GM23338 (cell line): Measurements from ENCODE around the gene CACNG6.

ENCODE experiments used
- CREB1 ChIP-seq: fragments of 250-450 bp; sonication (Bioruptor Pico); IDR thresholded peaks from 2 replicates; pipeline ENCODE4 v1.5.0; 2020; ENCODE audit warnings: low read depth, mild to moderate bottlenecking, moderate library complexity
- CTCF ChIP-seq, 2 experiments: fragments of 200-600 bp in 1 of 2; sonication (generic) in 1 of 2; conservative IDR thresholded peaks; 2 replicates each; pipeline versions ENCODE4 v1.5.1 to v1.6.1; 2016 to 2017; ENCODE audit warnings: antibody characterized with exemption in 2 of 2, low read depth in 2 of 2, mild to moderate bottlenecking in 2 of 2, moderate library complexity in 1 of 2
- ETS1 ChIP-seq: IDR thresholded peaks from 2 replicates; pipeline ENCODE4 v1.6.1; 2016; ENCODE audit warnings: antibody characterized with exemption
- EZH2 ChIP-seq: fragments of 200-600 bp; sonication (generic); IDR thresholded peaks from one replicate; pipeline ENCODE4 v1.8.0; 2017; ENCODE audit warnings: antibody characterized with exemption, mild to moderate bottlenecking, low read depth; ENCODE audit not compliant: unreplicated experiment
- EZH2phosphoT487 ChIP-seq: fragments of 200-600 bp; sonication (generic); IDR thresholded peaks from one replicate; pipeline ENCODE4 v1.8.1; 2018; ENCODE audit warnings: antibody characterized with exemption; ENCODE audit not compliant: unreplicated experiment
- JUNB ChIP-seq: IDR thresholded peaks from one replicate; pipeline ENCODE4 v1.6.1; 2016; ENCODE audit warnings: antibody characterized with exemption; ENCODE audit not compliant: unreplicated experiment
- POLR2AphosphoS5 ChIP-seq: IDR thresholded peaks from 2 replicates; pipeline ENCODE4 v1.6.1; 2016; ENCODE audit warnings: antibody characterized with exemption, low read depth
- REST ChIP-seq: IDR thresholded peaks from one replicate; pipeline ENCODE4 v1.6.1; 2018; ENCODE audit warnings: antibody characterized with exemption; ENCODE audit not compliant: unreplicated experiment
- STAT1 ChIP-seq: IDR thresholded peaks from one replicate; pipeline ENCODE4 v1.6.1; 2016; ENCODE audit warnings: antibody characterized with exemption; ENCODE audit not compliant: unreplicated experiment

- TF ChIP-seq CTCF (conservative IDR thresholded peaks at IDR 0.05; ENCODE audit: low read depth in 2 of 2) (no peak), POLR2AphosphoS5 (no peak), EZH2 (no peak), EZH2phosphoT487 (no peak), CREB1 (CRISPR knock-in tag) (no peak), ETS1 (no peak), STAT1 (no peak), REST (no peak), JUNB (no peak)
These were observed 33.2 kb downstream of the CACNG6 start for GRCh38 chr19:54024660-54025059.
